K562 (cell line): ENCODE results near the gene PMP22. TPM values are rescaled to one million over a fixed set of nuclear protein-coding genes. Genes with fewer than 3 reads are reported as not detected.

Experiments
- BRD4 ChIP-seq: fragments of 200-600 bp; sonication (generic); IDR thresholded peaks from 2 replicates; pipeline ENCODE4 v1.6.1; 2017; ENCODE audit warnings: inconsistent platforms
- CUX1 ChIP-seq: fragments of 200-800 bp; sonication (Bioruptor generic); IDR thresholded peaks from 2 replicates; pipeline ENCODE4 v1.6.1; 2016; ENCODE audit warnings: missing genetic modification characterization, missing compliant biosample characterization
- EP400 ChIP-seq: fragments of 450-650 bp; IDR thresholded peaks from 2 replicates; pipeline ENCODE4 v1.6.1; 2017; ENCODE audit warnings: antibody characterized with exemption, mild to moderate bottlenecking, moderate library complexity
- FOXA3 ChIP-seq, 2 experiments: fragments of 450-650 bp in 1 of 2; sonication (generic) in 1 of 2; formaldehyde crosslinking; IDR thresholded peaks in 1 of 2; conservative IDR thresholded peaks in 1 of 2; 2 replicates each; pipeline versions ENCODE4 v1.4.0 to v1.8.0; 2020 to 2022; ENCODE audit warnings: mild to moderate bottlenecking in 2 of 2, missing genetic modification reagents in 1 of 2
- HCFC1 ChIP-seq: IDR thresholded peaks from 2 replicates; pipeline ENCODE4 v1.6.1; 2012; ENCODE audit warnings: low read depth, low read length, improper control_type of control experiment
- HNRNPUL1 ChIP-seq: fragments of 200-400 bp; formaldehyde crosslinking; IDR thresholded peaks from 2 replicates; pipeline ENCODE4 v1.6.1; 2017; ENCODE audit warnings: low read length
- MCM3 ChIP-seq: fragments of 450-650 bp; IDR thresholded peaks from 2 replicates; pipeline ENCODE4 v1.6.1; 2016
- PURB ChIP-seq: sonication (generic); formaldehyde crosslinking; IDR thresholded peaks from 2 replicates; pipeline ENCODE4 v1.9.0; 2021; ENCODE audit warnings: low read depth, mild to moderate bottlenecking, missing genetic modification reagents
- RBM17 ChIP-seq: fragments of 200-400 bp; formaldehyde crosslinking; IDR thresholded peaks from 2 replicates; pipeline ENCODE4 v1.6.1; 2017; ENCODE audit warnings: low read depth, mild to moderate bottlenecking, low read length, borderline replicate concordance
- SMAD2 ChIP-seq: fragments of 150-350 bp; IDR thresholded peaks from 2 replicates; pipeline ENCODE4 v1.6.1; 2014; ENCODE audit warnings: low read depth, mild to moderate bottlenecking, low read length
- SMARCE1 ChIP-seq: fragments of 450-650 bp; IDR thresholded peaks from 2 replicates; pipeline ENCODE4 v1.7.1; 2016; ENCODE audit warnings: mild to moderate bottlenecking
- TSHZ1 ChIP-seq: fragments of 250-450 bp; sonication (Bioruptor Pico); IDR thresholded peaks from 2 replicates; pipeline ENCODE4 v1.4.0; 2020; ENCODE audit warnings: mild to moderate bottlenecking, moderate library complexity
- ZBTB43 ChIP-seq: sonication (generic); formaldehyde crosslinking; IDR thresholded peaks from 2 replicates; pipeline ENCODE4 v1.8.0; 2023; ENCODE audit warnings: mild to moderate bottlenecking, missing genetic modification reagents
- ZBTB49 ChIP-seq: sonication (generic); formaldehyde crosslinking; IDR thresholded peaks from 2 replicates; pipeline ENCODE4 v1.8.0; 2022; ENCODE audit warnings: missing genetic modification reagents, mild to moderate bottlenecking, borderline replicate concordance
- polyA plus RNA-seq, 8 experiments: library from polyadenylated mRNA; depleted of rRNA in 4 of 8; stranded (reverse) in 5 of 8; unstranded in 3 of 8; fragments of >200 nt; fragmentation: Nextera tagmentation in 2 of 8; fragmentation: Illumina TruSeq in 1 of 8; extraction: Ambion mirVana in 2 of 8; extraction: Trizol in 1 of 8; gene quantifications; 2 replicates each; pipeline versions ENCODE4 v1.2.1 to v1.2.3, GENCODE V29; 2011 to 2014; ENCODE audit warnings: inconsistent platforms in 1 of 8, missing spikeins in 1 of 8
- total RNA-seq, 7 experiments: library from RNA; depleted of rRNA in 6 of 7; stranded (reverse); fragments of >200 nt in 6 of 7; fragmentation: Illumina TruSeq in 2 of 7; extraction: Trizol in 2 of 7; gene quantifications; 2 replicates each; pipeline versions ENCODE4 v1.2.1 to v1.2.3, GENCODE V29; 2011 to 2021; ENCODE audit warnings: low replicate concordance in 1 of 7

Gene PMP22
- total and polyA plus RNA-seq, 9 of the 15 experiments (the other 6 are each of a cell fraction or from before 2014, with no cell fraction given) = 12.6 to 62.3 (median 25.8) TPM

GRCh38 chr17:15257258-15257788 lies 7.8 kb downstream of the PMP22 start (continued):
- TF ChIP-seq TSHZ1 (CRISPR knock-in tag) = no peak
- TF ChIP-seq SMAD2 = no peak
- no peak for TF ChIP-seq RBM17
- no peak for TF ChIP-seq PURB
- no peak for TF ChIP-seq SMARCE1
- TF ChIP-seq BRD4 = no peak
- no peak for TF ChIP-seq FOXA3 (CRISPR knock-in tag; conservative IDR thresholded peaks at IDR 0.05 in 1 of 2, IDR thresholded peaks at IDR 0.05 in 1 of 2)
- TF ChIP-seq MCM3 = no peak
- TF ChIP-seq EP400 = no peak
- no peak for TF ChIP-seq HCFC1
- no peak for TF ChIP-seq CUX1 (CRISPR knock-in tag)
- TF ChIP-seq ZBTB49 (CRISPR knock-in tag) = no peak
- TF ChIP-seq ZBTB43 (CRISPR knock-in tag) = no peak
- TF ChIP-seq HNRNPUL1 = no peak
